HepG2 (cell line): ENCODE data around the gene DNAJC11. TPM values are rescaled to one million over a fixed set of nuclear protein-coding genes. Genes with fewer than 3 reads are reported as not detected.

Experiments used
- ARNT2 ChIP-seq: sonication (generic); formaldehyde crosslinking; IDR thresholded peaks from 2 replicates; pipeline ENCODE4 v1.8.0; 2022; ENCODE audit warnings: mild to moderate bottlenecking, low read depth, missing genetic modification reagents, moderate library complexity
- BRCA1 ChIP-seq: sonication (generic); formaldehyde crosslinking; IDR thresholded peaks from 2 replicates; pipeline ENCODE4 v1.4.0; 2020; ENCODE audit warnings: missing genetic modification reagents
- FIP1L1 ChIP-seq: fragments of 200-400 bp; formaldehyde crosslinking; IDR thresholded peaks from 2 replicates; pipeline ENCODE4 v1.6.1; 2018; ENCODE audit warnings: low read depth, mild to moderate bottlenecking, low read length, moderate library complexity, borderline replicate concordance; ENCODE audit not compliant: insufficient read depth
- FOXM1 ChIP-seq: sonication (generic); formaldehyde crosslinking; IDR thresholded peaks from 2 replicates; pipeline ENCODE4 v1.5.0; 2020; ENCODE audit warnings: missing genetic modification reagents
- HDAC2 ChIP-seq: sonication (generic); formaldehyde crosslinking; IDR thresholded peaks from 2 replicates; pipeline ENCODE4 v1.4.0; 2020; ENCODE audit warnings: missing genetic modification reagents
- HES4 ChIP-seq: sonication (generic); formaldehyde crosslinking; IDR thresholded peaks from 2 replicates; pipeline ENCODE4 v1.9.0; 2021; ENCODE audit warnings: mild to moderate bottlenecking, missing genetic modification reagents, borderline replicate concordance
- HMG20B ChIP-seq: conservative IDR thresholded peaks from 2 replicates; pipeline ENCODE4 v1.6.1; 2016; ENCODE audit warnings: missing genetic modification reagents, missing compliant biosample characterization
- HOXA7 ChIP-seq: sonication (generic); formaldehyde crosslinking; IDR thresholded peaks from 2 replicates; pipeline ENCODE4 v1.8.1; 2022; ENCODE audit warnings: mild to moderate bottlenecking, missing genetic modification reagents, moderate library complexity
- MXD3 ChIP-seq: IDR thresholded peaks from 2 replicates; pipeline ENCODE4 v1.6.1; 2016; ENCODE audit warnings: mild to moderate bottlenecking, missing biosample characterization, missing genetic modification reagents
- MYC ChIP-seq: sonication (generic); formaldehyde crosslinking; IDR thresholded peaks from 2 replicates; pipeline ENCODE4 v1.9.0; 2021; ENCODE audit warnings: missing genetic modification reagents, borderline replicate concordance
- SNAPC2 ChIP-seq: sonication (generic); formaldehyde crosslinking; IDR thresholded peaks from 2 replicates; pipeline ENCODE4 v1.8.1; 2022; ENCODE audit warnings: mild to moderate bottlenecking, missing genetic modification reagents
- ZBTB7A ChIP-seq: sonication (generic); formaldehyde crosslinking; IDR thresholded peaks from 2 replicates; pipeline ENCODE4 v1.8.0; 2022; ENCODE audit warnings: mild to moderate bottlenecking, missing genetic modification reagents
- ZNF136 ChIP-seq: sonication (generic); formaldehyde crosslinking; IDR thresholded peaks from 2 replicates; pipeline ENCODE4 v1.8.1; 2022; ENCODE audit warnings: low read depth, mild to moderate bottlenecking, moderate library complexity, missing genetic modification reagents
- ZNF318 ChIP-seq: sonication (generic); formaldehyde crosslinking; IDR thresholded peaks from 2 replicates; pipeline ENCODE4 v1.4.0; 2020; ENCODE audit warnings: mild to moderate bottlenecking, missing genetic modification reagents
- ZNF605 ChIP-seq: sonication (generic); formaldehyde crosslinking; IDR thresholded peaks from 2 replicates; pipeline ENCODE4 v1.8.0; 2022; ENCODE audit warnings: mild to moderate bottlenecking, missing genetic modification reagents
- ZNF7 ChIP-seq: IDR thresholded peaks from 2 replicates; pipeline ENCODE4 v1.6.1; 2016; ENCODE audit warnings: missing biosample characterization, missing genetic modification reagents
- polyA plus RNA-seq, 8 experiments: library from polyadenylated mRNA; depleted of rRNA in 3 of 8; stranded (reverse) in 7 of 8; unstranded in 1 of 8; fragments of >200 nt; fragmentation: Illumina TruSeq in 4 of 8; extraction: Trizol in 4 of 8; gene quantifications; 2 replicates each; pipeline versions ENCODE4 v1.2.1 to v1.2.3, GENCODE V29; 2011 to 2016; ENCODE audit warnings: low read depth in 4 of 8, missing spikeins in 1 of 8, mixed read lengths in 1 of 8; ENCODE audit not compliant: insufficient read depth in 1 of 8
- total RNA-seq, 5 experiments: library from RNA; depleted of rRNA; stranded (reverse); fragments of >200 nt; fragmentation: Illumina TruSeq; extraction: Trizol; gene quantifications; 2 replicates each; pipeline ENCODE4 v1.2.3, GENCODE V29; 2016; ENCODE audit warnings: low read depth in 1 of 5
- TF ChIP-seq, protein P1 (sequence below): sonication (generic); formaldehyde crosslinking; IDR thresholded peaks from 2 replicates; pipeline ENCODE4 v1.9.0; 2022; ENCODE audit warnings: missing genetic modification reagents, mild to moderate bottlenecking, borderline replicate concordance
- TF ChIP-seq, protein P2 (sequence below): sonication (generic); formaldehyde crosslinking; IDR thresholded peaks from 2 replicates; pipeline ENCODE4 v1.8.0; 2023; ENCODE audit warnings: mild to moderate bottlenecking, missing genetic modification reagents

DNAJC11 gene
- total and polyA plus RNA-seq, 2 of the 13 experiments (the other 11 are each of a cell fraction or from before 2014, with no cell fraction given) = 25.1 to 47.6 TPM

GRCh38 chr1:6603915-6604558, 97.6 kb downstream of the DNAJC11 start (continued):
- TF ChIP-seq ZNF605 (CRISPR knock-in tag) = peak; percentile 81
- TF ChIP-seq ZNF318 (CRISPR knock-in tag) = no peak
- no peak for TF ChIP-seq FIP1L1
- TF ChIP-seq, protein P1, sequence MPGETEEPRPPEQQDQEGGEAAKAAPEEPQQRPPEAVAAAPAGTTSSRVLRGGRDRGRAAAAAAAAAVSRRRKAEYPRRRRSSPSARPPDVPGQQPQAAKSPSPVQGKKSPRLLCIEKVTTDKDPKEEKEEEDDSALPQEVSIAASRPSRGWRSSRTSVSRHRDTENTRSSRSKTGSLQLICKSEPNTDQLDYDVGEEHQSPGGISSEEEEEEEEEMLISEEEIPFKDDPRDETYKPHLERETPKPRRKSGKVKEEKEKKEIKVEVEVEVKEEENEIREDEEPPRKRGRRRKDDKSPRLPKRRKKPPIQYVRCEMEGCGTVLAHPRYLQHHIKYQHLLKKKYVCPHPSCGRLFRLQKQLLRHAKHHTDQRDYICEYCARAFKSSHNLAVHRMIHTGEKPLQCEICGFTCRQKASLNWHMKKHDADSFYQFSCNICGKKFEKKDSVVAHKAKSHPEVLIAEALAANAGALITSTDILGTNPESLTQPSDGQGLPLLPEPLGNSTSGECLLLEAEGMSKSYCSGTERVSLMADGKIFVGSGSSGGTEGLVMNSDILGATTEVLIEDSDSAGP (CRISPR knock-in tag) = no peak
- TF ChIP-seq HDAC2 (CRISPR knock-in tag) = peak; percentile 61; the same call in 1 of the 2 replicates
- TF ChIP-seq HES4 = peak; percentile 44; the same call in 1 of the 2 replicates
- TF ChIP-seq HMG20B = 0 out of 2 replicates have a peak, but pooled peaks have one; percentile 30
- TF ChIP-seq MYC (CRISPR knock-in tag) = peak; percentile 96
- no peak for TF ChIP-seq SNAPC2
- TF ChIP-seq BRCA1 = no peak
- TF ChIP-seq ZNF136 = no peak; the same call in 1 of the 2 replicates
- no peak for TF ChIP-seq HOXA7 (CRISPR knock-in tag)
- TF ChIP-seq ZNF7 = no peak
- TF ChIP-seq ARNT2 = peak; percentile 65; the same call in 1 of the 2 replicates
- no peak for TF ChIP-seq ZBTB7A
- TF ChIP-seq MXD3 (CRISPR knock-in tag) = peak; percentile 80
- TF ChIP-seq, protein P2, sequence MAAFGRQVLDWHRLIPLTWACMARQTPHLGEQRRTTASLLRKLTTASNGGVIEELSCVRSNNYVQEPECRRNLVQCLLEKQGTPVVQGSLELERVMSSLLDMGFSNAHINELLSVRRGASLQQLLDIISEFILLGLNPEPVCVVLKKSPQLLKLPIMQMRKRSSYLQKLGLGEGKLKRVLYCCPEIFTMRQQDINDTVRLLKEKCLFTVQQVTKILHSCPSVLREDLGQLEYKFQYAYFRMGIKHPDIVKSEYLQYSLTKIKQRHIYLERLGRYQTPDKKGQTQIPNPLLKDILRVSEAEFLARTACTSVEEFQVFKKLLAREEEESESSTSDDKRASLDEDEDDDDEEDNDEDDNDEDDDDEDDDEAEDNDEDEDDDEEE (CRISPR knock-in tag) = no peak
- TF ChIP-seq FOXM1 (CRISPR knock-in tag) = no peak
